IMR-90 (cell line): Measurements from ENCODE around the gene CDCP1. TPM values are rescaled to one million over a fixed set of nuclear protein-coding genes. Genes with fewer than 3 reads are reported as not detected.

Experiments used
- ATAC-seq: fragments of 200-7000 bp; cut with Tn5 transposase; 2 replicates; pipeline ENCODE4 v1.9.1; 2020; ENCODE audit warnings: low read depth, mild to moderate bottlenecking, moderate library complexity
- BruUV-seq: library from RNA; stranded (reverse); fragments of 400-500 nt; replicated peaks from 2 replicates; lab custom pipeline; 2021; lab: Mats Ljungman, UMichigan
- CTCF ChIA-PET: fragments of 300-600 bp; formaldehyde crosslinking; extraction: SDS; loops from one replicate; lab custom pipeline; 2021; ENCODE audit warnings: antibody characterized with exemption; lab: Yijun Ruan, JAX
- POLR2A ChIA-PET: fragments of 300-600 bp; sonication (Branson Sonifier 250); formaldehyde crosslinking; loops from one replicate; lab custom pipeline; 2022; ENCODE audit warnings: antibody characterized with exemption; ENCODE audit not compliant: unreplicated experiment; lab: Charles Lee
- DNase-seq: peaks from one replicate; pipeline ENCODE4 v3.0.0; 2013
- H2AFZ ChIP-seq: replicated peaks from 2 replicates; pipeline ENCODE3; 2013; ENCODE audit warnings: low read length, mild to moderate bottlenecking; ENCODE audit not compliant: poor library complexity
- H2AK5ac ChIP-seq: 2 replicates; pipeline ENCODE4 v1.6.1; 2013; ENCODE audit warnings: low read depth, low read length, inconsistent platforms
- H2AK9ac ChIP-seq: replicated peaks from 2 replicates; pipeline ENCODE3; 2013; ENCODE audit warnings: mild to moderate bottlenecking, low read depth, low read length, moderate library complexity; ENCODE audit not compliant: poor library complexity
- H2BK120ac ChIP-seq: 2 replicates; pipeline ENCODE4 v1.6.1; 2013; ENCODE audit warnings: low read depth, low read length, inconsistent platforms
- H2BK15ac ChIP-seq: 3 replicates; pipeline ENCODE4 v1.6.1; 2013; ENCODE audit warnings: low read depth, low read length, inconsistent platforms
- H2BK20ac ChIP-seq: 2 replicates; pipeline ENCODE4 v1.6.1; 2013; ENCODE audit warnings: low read depth, mild to moderate bottlenecking, inconsistent platforms, low read length, moderate library complexity
- H2BK5ac ChIP-seq: 2 replicates; pipeline ENCODE4 v1.6.1; 2013; ENCODE audit warnings: mild to moderate bottlenecking, low read depth, low read length, inconsistent platforms; ENCODE audit not compliant: poor library complexity, severe bottlenecking
- H3K14ac ChIP-seq: replicated peaks from 2 replicates; pipeline ENCODE4 v1.6.1; 2013; ENCODE audit warnings: low read depth, low read length, inconsistent platforms
- H3K18ac ChIP-seq: 2 replicates; pipeline ENCODE4 v1.6.1; 2013; ENCODE audit warnings: low read depth, low read length, control low read depth
- H3K23ac ChIP-seq: 2 replicates; pipeline ENCODE4 v1.6.1; 2013; ENCODE audit warnings: low read depth, low read length, inconsistent platforms
- H3K27ac ChIP-seq: 2 replicates; pipeline ENCODE4 v1.5.1; 2013; ENCODE audit warnings: mild to moderate bottlenecking, control low read depth, low read length; ENCODE audit not compliant: insufficient read depth
- H3K27me3 ChIP-seq: 2 replicates; pipeline ENCODE4 v1.6.1; 2013; ENCODE audit warnings: low read length; ENCODE audit not compliant: control insufficient read depth, insufficient read depth
- H3K36me3 ChIP-seq: 2 replicates; pipeline ENCODE4 v1.6.1; 2013; ENCODE audit warnings: low read length, mixed read lengths; ENCODE audit not compliant: control insufficient read depth, insufficient read depth
- H3K4ac ChIP-seq: 2 replicates; pipeline ENCODE4 v1.6.1; 2013; ENCODE audit warnings: low read depth, low read length, inconsistent platforms
- H3K4me1 ChIP-seq: 2 replicates; pipeline ENCODE4 v1.6.1; 2013; ENCODE audit warnings: low read length, mixed read lengths; ENCODE audit not compliant: control insufficient read depth, insufficient read depth
- H3K4me2 ChIP-seq: 2 replicates; pipeline ENCODE4 v1.6.1; 2013; ENCODE audit warnings: low read depth, mild to moderate bottlenecking, control low read depth, low read length, moderate library complexity
- H3K4me3 ChIP-seq: 2 replicates; pipeline ENCODE4 v1.5.1; 2013; ENCODE audit warnings: low read depth, mild to moderate bottlenecking, control low read depth, low read length, moderate library complexity; ENCODE audit not compliant: insufficient read depth
- H3K56ac ChIP-seq: 2 replicates; pipeline ENCODE4 v1.6.1; 2013; ENCODE audit warnings: low read length, inconsistent platforms; ENCODE audit not compliant: insufficient read depth; ENCODE audit errors: extremely low read depth
- H3K79me1 ChIP-seq, 2 experiments: 2 replicates each; pipeline ENCODE4 v1.6.1; 2013; ENCODE audit warnings: low read length in 2 of 2, inconsistent platforms in 1 of 2, low read depth in 1 of 2
- H3K9ac ChIP-seq: 2 replicates; pipeline ENCODE4 v1.6.1; 2013; ENCODE audit warnings: low read depth, low read length, control low read depth
- H3K9me1 ChIP-seq: 2 replicates; pipeline ENCODE4 v1.6.1; 2013; ENCODE audit warnings: low read length, inconsistent platforms; ENCODE audit not compliant: insufficient read depth
- H3K9me3 ChIP-seq: 2 replicates; pipeline ENCODE4 v1.6.1; 2013; ENCODE audit warnings: low read length; ENCODE audit not compliant: control insufficient read depth, insufficient read depth
- H4K20me1 ChIP-seq: 2 replicates; pipeline ENCODE4 v1.6.1; 2013; ENCODE audit warnings: low read length, inconsistent platforms; ENCODE audit not compliant: insufficient read depth
- H4K5ac ChIP-seq: 2 replicates; pipeline ENCODE4 v1.6.1; 2013; ENCODE audit warnings: mild to moderate bottlenecking, low read depth, low read length, control low read depth
- H4K8ac ChIP-seq, 2 experiments: 2 replicates each; pipeline ENCODE4 v1.6.1; 2013; ENCODE audit warnings: low read depth in 2 of 2, low read length in 2 of 2, control low read depth in 1 of 2, inconsistent platforms in 1 of 2
- H4K91ac ChIP-seq: 2 replicates; pipeline ENCODE4 v1.6.1; 2013; ENCODE audit warnings: low read depth, low read length, inconsistent platforms; ENCODE audit not compliant: insufficient read depth
- CEBPB ChIP-seq: IDR thresholded peaks from 2 replicates; pipeline ENCODE4 v1.6.1; 2012; ENCODE audit warnings: low read depth, low read length, improper control_type of control experiment
- CHD1 ChIP-seq: IDR thresholded peaks from 2 replicates; pipeline ENCODE4 v1.6.1; 2012; ENCODE audit warnings: low read depth, low read length, improper control_type of control experiment
- FOS ChIP-seq: fragments of 150-350 bp; IDR thresholded peaks from 2 replicates; pipeline ENCODE4 v1.6.1; 2016; ENCODE audit warnings: low read depth, low read length
- MAFK ChIP-seq: IDR thresholded peaks from 2 replicates; pipeline ENCODE4 v1.6.1; 2012; ENCODE audit warnings: low read depth, low read length, improper control_type of control experiment
- WGBS, 2 experiments: methylation state at CpG; one replicate each; pipeline versions ENCODE4 v1.1.5 to v1.1.7; 2013; ENCODE audit warnings: missing lambda C conversion rate in 2 of 2; ENCODE audit not compliant: insufficient read length in 1 of 2; ENCODE audit errors: extremely low coverage in 2 of 2; 5-methylcytosine and 5-hydroxymethylcytosine counted together
- dilution Hi-C: fragments of 300-500 bp; cut with HindIII; formaldehyde crosslinking; loops from one replicate; pipeline ENCODE4 v1.14.3; 2018; ENCODE audit warnings: low sequenced_read_pairs; ENCODE audit not compliant: unreplicated experiment
- in situ Hi-C: fragments of 300-500 bp; cut with MboI; formaldehyde crosslinking; loops from 3 replicates; pipeline ENCODE4 v1.14.3; 2019; ENCODE audit warnings: low sequenced_read_pairs, inconsistent platforms, mixed read lengths
- intact Hi-C: fragments of 100-400 bp; cut with micrococcal nuclease; formaldehyde crosslinking; loops from 2 replicates; pipeline ENCODE4 v1.10.0; 2022
- polyA plus RNA-seq, 3 experiments: library from polyadenylated mRNA; depleted of rRNA; stranded (reverse); fragments of >200 nt; gene quantifications; 2 replicates each; pipeline ENCODE4 v1.2.3, GENCODE V29; 2012; ENCODE audit warnings: low replicate concordance in 1 of 3
- total RNA-seq: library from RNA; depleted of rRNA; stranded (reverse); fragments of >200 nt; gene quantifications from 2 replicates; pipeline ENCODE4 v1.2.3, GENCODE V29; 2012
- TF ChIP-seq, protein P1 (sequence below): conservative IDR thresholded peaks from 2 replicates; pipeline ENCODE4 v1.5.1; 2012; ENCODE audit warnings: mild to moderate bottlenecking, low read depth, low read length, improper control_type of control experiment

CDCP1 gene
- total and polyA plus RNA-seq, 2 of the 4 experiments (the other 2 are of a cell fraction), result 2.5 to 3.8 TPM

DNA sequence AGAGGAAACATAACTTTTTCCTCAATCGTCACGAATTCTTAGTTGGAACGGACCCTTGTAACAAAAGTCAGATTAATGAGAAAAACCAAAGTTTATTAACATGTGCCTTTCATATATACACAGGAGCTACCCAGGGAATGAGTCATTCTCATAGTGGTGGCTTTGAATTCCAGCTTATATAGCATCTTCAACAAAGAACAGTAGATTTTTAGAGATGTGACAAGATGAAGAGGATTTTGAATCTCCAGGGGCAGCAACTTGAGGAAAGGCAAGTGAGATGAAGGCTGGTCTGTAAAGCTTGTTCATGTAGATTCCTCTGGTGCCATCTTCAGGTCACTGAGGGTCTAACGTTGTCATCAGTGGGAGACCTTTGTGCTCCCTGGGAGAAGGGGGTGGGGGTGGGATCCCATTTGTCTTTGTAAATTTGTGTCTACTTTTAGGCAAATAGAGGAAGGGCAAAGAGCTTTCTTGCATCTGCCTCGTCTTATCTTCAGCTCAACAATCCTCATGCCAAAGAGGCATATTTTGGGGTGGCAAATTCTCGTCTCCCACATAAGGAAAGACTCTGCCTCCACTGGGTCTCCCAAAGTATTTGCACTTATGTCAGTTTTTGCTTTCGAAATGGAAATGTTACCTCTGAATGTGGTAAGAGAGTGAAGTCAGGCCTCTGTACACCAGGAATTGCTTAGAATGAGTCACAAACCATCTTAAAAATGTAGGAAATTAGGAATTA is 90.6 kb downstream of the CDCP1 start:
- Histone ChIP-seq H3K23ac (peak overlapping the region; percentile 97), H3K14ac (peak overlapping the region; percentile 93), H2AFZ (no peak overlapping the region), H4K8ac (peak overlapping the region; percentile 93 to 97), H3K79me1 (peaks cover 4 to 22% of the 10 kb centered on the region in 2 experiments), H3K9ac (peak overlapping the region; percentile 85), H3K27me3 (no peaks in the 10 kb centered on the region), H4K91ac (peak overlapping the region; percentile 98), H3K36me3 (no peaks in the 10 kb centered on the region), H2BK120ac (peak overlapping the region; percentile 99), H2BK20ac (peak overlapping the region; percentile 98), H2AK9ac (peak overlapping the region; percentile 83), H3K4me1 (peaks cover 21% of the 10 kb centered on the region), H4K20me1 (no peaks in the 10 kb centered on the region), H3K9me3 (no peaks in the 10 kb centered on the region), H4K5ac (peak overlapping the region; percentile 100), H3K4me2 (peak overlapping the region; percentile 95), H2AK5ac (peak overlapping the region; percentile 95), H2BK15ac (peak overlapping the region; percentile 80), H3K18ac (peak overlapping the region; percentile 100), H3K56ac (peak overlapping the region; percentile 99), H3K9me1 (peaks cover 19% of the 10 kb centered on the region), H3K27ac (peak overlapping the region; percentile 98), H3K4ac (peak overlapping the region; percentile 98), H2BK5ac (peak overlapping the region; percentile 99), H3K4me3 (peak overlapping the region; percentile 44; the same call in 1 of the 2 replicates)
- dilution Hi-C loops, result no loop called here
- peak; percentile 68 for ATAC-seq
- TF ChIP-seq CHD1, result no peak
- 0 out of 2 replicates have a peak, but pooled peaks have one; percentile 7 for TF ChIP-seq MAFK
- TF ChIP-seq, protein P1, sequence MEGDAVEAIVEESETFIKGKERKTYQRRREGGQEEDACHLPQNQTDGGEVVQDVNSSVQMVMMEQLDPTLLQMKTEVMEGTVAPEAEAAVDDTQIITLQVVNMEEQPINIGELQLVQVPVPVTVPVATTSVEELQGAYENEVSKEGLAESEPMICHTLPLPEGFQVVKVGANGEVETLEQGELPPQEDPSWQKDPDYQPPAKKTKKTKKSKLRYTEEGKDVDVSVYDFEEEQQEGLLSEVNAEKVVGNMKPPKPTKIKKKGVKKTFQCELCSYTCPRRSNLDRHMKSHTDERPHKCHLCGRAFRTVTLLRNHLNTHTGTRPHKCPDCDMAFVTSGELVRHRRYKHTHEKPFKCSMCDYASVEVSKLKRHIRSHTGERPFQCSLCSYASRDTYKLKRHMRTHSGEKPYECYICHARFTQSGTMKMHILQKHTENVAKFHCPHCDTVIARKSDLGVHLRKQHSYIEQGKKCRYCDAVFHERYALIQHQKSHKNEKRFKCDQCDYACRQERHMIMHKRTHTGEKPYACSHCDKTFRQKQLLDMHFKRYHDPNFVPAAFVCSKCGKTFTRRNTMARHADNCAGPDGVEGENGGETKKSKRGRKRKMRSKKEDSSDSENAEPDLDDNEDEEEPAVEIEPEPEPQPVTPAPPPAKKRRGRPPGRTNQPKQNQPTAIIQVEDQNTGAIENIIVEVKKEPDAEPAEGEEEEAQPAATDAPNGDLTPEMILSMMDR, result peak; percentile 20; the same call in 1 of the 2 replicates
- TF ChIP-seq CEBPB, result peak; percentile 80
- TF ChIP-seq FOS, result peak; percentile 71
- TSS peak; percentile 91 for BruUV-seq
- peak; percentile 96 for DNase-seq
- in situ Hi-C loops, result loop anchor here (5.0 kb wide), 1 partner anchor 67 kb away; no protein-coding TSS in a partner anchor
- intact Hi-C loops, result loop anchor here (1.0 to 5.0 kb wide), 4 partner anchors 67 to 452 kb away; no protein-coding TSS in a partner anchor
- CTCF ChIA-PET, result interaction anchor here (0.6 to 2.5 kb wide), 8 partner anchors 9 to 155 kb away, joined by 3 to 7 read pairs (median 3); no protein-coding TSS in a partner anchor
- POLR2A ChIA-PET, result interaction anchor here (0.6 to 1.4 kb wide), 7 partner anchors 68 to 604 kb away, joined by 3 to 6 read pairs (median 3); no protein-coding TSS in a partner anchor
- WGBS, 2 experiments, result no CpG with 5 or more reads among the region's 7 CpGs
